Measurements from ENCODE around the gene RDM1. TPM values are rescaled to one million over a fixed set of nuclear protein-coding genes. Genes with fewer than 3 reads are reported as not detected.

RDM1 gene
- polyA plus RNA-seq, 1 donor from 2014 or later: not detected

- no peaks in the 10 kb centered on the region for H3K36me3 Mint-ChIP-seq
- H3K9me3 Mint-ChIP-seq: no peaks in the 10 kb centered on the region
- H3K27me3 Mint-ChIP-seq: peaks cover 3% of the 10 kb centered on the region
- peak overlapping the region in 1 of 4 donors; percentile 82 for H3K4me3 Mint-ChIP-seq
- H3K27ac Mint-ChIP-seq: no peak overlapping the region
- peaks cover 0 to 5% (median 2%) of the 10 kb centered on the region in 3 donors for H3K4me1 Mint-ChIP-seq
Observed at GRCh38 chr17:35895636-35896587, 34.7 kb downstream of the RDM1 start.

- no peak overlapping the region for H3K27ac Mint-ChIP-seq
- H3K4me1 Mint-ChIP-seq: peaks cover 2 to 5% (median 2%) of the 10 kb centered on the region in 3 donors
- peaks cover 3% of the 10 kb centered on the region for H3K27me3 Mint-ChIP-seq
- H3K4me3 Mint-ChIP-seq: no peak overlapping the region
- no peaks in the 10 kb centered on the region for H3K9me3 Mint-ChIP-seq
- peaks cover 2% of the 10 kb centered on the region for H3K36me3 Mint-ChIP-seq
Observed at GRCh38 chr17:35894206-35894605, 36.4 kb downstream of the RDM1 start.

GRCh38 chr17:35893751-35894150 is 36.8 kb downstream of the RDM1 start:
- Mint-ChIP-seq H3K4me1 (peaks cover 2 to 5% (median 2%) of the 10 kb centered on the region in 3 donors), H3K27me3 (peaks cover 3% of the 10 kb centered on the region), H3K9me3 (no peaks in the 10 kb centered on the region), H3K36me3 (peaks cover 2% of the 10 kb centered on the region), H3K4me3 (peak overlapping the region in 1 of 4 donors; percentile 43), H3K27ac (no peak overlapping the region)

GRCh38 chr17:35892091-35893035 is 38.2 kb downstream of the RDM1 start:
- H3K9me3 Mint-ChIP-seq: no peaks in the 10 kb centered on the region
- peaks cover 3% of the 10 kb centered on the region for H3K27me3 Mint-ChIP-seq
- H3K4me1 Mint-ChIP-seq: peaks cover 2 to 5% (median 2%) of the 10 kb centered on the region in 3 donors
- no peak overlapping the region for H3K27ac Mint-ChIP-seq
- H3K4me3 Mint-ChIP-seq: no peak overlapping the region
- H3K36me3 Mint-ChIP-seq: peaks cover 2% of the 10 kb centered on the region

- H3K27me3 Mint-ChIP-seq: peaks cover 3% of the 10 kb centered on the region
- H3K4me1 Mint-ChIP-seq: peaks cover 2 to 5% (median 2%) of the 10 kb centered on the region in 3 donors
Observed at GRCh38 chr17:35891269-35891668, 39.3 kb downstream of the RDM1 start.

GRCh38 chr17:35890774-35891155 is 39.8 kb downstream of the RDM1 start:
- H3K4me3 Mint-ChIP-seq: no peak overlapping the region
- H3K4me1 Mint-ChIP-seq: peaks cover 2 to 5% (median 2%) of the 10 kb centered on the region in 3 donors

More at GRCh38 chr17:35891269-35891668, 39.3 kb downstream of the RDM1 start:
- Mint-ChIP-seq H3K36me3 (peaks cover 2% of the 10 kb centered on the region), H3K9me3 (no peaks in the 10 kb centered on the region), H3K27ac (peak overlapping the region in 1 of 3 donors; percentile 35), H3K4me3 (no peak overlapping the region)

GRCh38 chr17:35889818-35890773 is 40.5 kb downstream of the RDM1 start:
- no peaks in the 10 kb centered on the region for H3K27me3 Mint-ChIP-seq
- no peak overlapping the region for H3K27ac Mint-ChIP-seq
- peaks cover 2 to 5% (median 2%) of the 10 kb centered on the region in 3 donors for H3K4me1 Mint-ChIP-seq
- peaks cover 2% of the 10 kb centered on the region for H3K36me3 Mint-ChIP-seq
- H3K9me3 Mint-ChIP-seq: no peaks in the 10 kb centered on the region
- no peak overlapping the region for H3K4me3 Mint-ChIP-seq

More at GRCh38 chr17:35890774-35891155, 39.8 kb downstream of the RDM1 start:
- H3K27ac Mint-ChIP-seq: peak overlapping the region in 1 of 3 donors; percentile 35
- no peaks in the 10 kb centered on the region for H3K27me3 Mint-ChIP-seq
- H3K36me3 Mint-ChIP-seq: peaks cover 2% of the 10 kb centered on the region
- no peaks in the 10 kb centered on the region for H3K9me3 Mint-ChIP-seq

- Mint-ChIP-seq H3K4me1 (peaks cover 2 to 5% (median 2%) of the 10 kb centered on the region in 3 donors), H3K27ac (no peak overlapping the region), H3K27me3 (no peaks in the 10 kb centered on the region), H3K36me3 (peaks cover 2% of the 10 kb centered on the region), H3K9me3 (no peaks in the 10 kb centered on the region), H3K4me3 (no peak overlapping the region)
Observed at GRCh38 chr17:35889241-35889640, 41.3 kb downstream of the RDM1 start.

GRCh38 chr17:35879773-35880654 is 50.6 kb downstream of the RDM1 start, which contains the start of gene CCL5:
Gene CCL5 (minus strand): TSS chr17:35880360.
- Mint-ChIP-seq H3K27me3 (no peaks in the 10 kb centered on the region), H3K4me1 (peaks cover 24 to 31% (median 28%) of the 10 kb centered on the region in 3 donors), H3K4me3 (peak within 1 kb of the TSS; percentile 43 to 94 (median 89)), H3K36me3 (no peaks in the 10 kb centered on the region), H3K27ac (peak within 1 kb of the TSS; percentile 0 to 93 (median 90)), H3K9me3 (no peaks in the 10 kb centered on the region)

GRCh38 chr17:35878361-35878760 is 52.2 kb downstream of the RDM1 start:
- Mint-ChIP-seq H3K27ac (no peak overlapping the region), H3K27me3 (no peaks in the 10 kb centered on the region), H3K4me3 (peak overlapping the region in 2 of 4 donors; percentile 64 to 69), H3K9me3 (no peaks in the 10 kb centered on the region), H3K36me3 (peaks cover under 1% of the 10 kb centered on the region), H3K4me1 (peaks cover 24 to 31% (median 28%) of the 10 kb centered on the region in 3 donors)

GRCh38 chr17:35877345-35878029 is 53.1 kb downstream of the RDM1 start:
- H3K27me3 Mint-ChIP-seq: no peaks in the 10 kb centered on the region
- H3K4me3 Mint-ChIP-seq: peak overlapping the region in 1 of 4 donors; percentile 69
- peak overlapping the region in 2 of 3 donors; percentile 6 to 14 for H3K27ac Mint-ChIP-seq
- peaks cover 3% of the 10 kb centered on the region for H3K36me3 Mint-ChIP-seq
- H3K9me3 Mint-ChIP-seq: no peaks in the 10 kb centered on the region
- peaks cover 24 to 31% (median 28%) of the 10 kb centered on the region in 3 donors for H3K4me1 Mint-ChIP-seq

GRCh38 chr17:35876534-35876933 is 54.0 kb downstream of the RDM1 start:
- H3K27me3 Mint-ChIP-seq: no peaks in the 10 kb centered on the region
- H3K27ac Mint-ChIP-seq: peak overlapping the region in 1 of 3 donors; percentile 34
- H3K9me3 Mint-ChIP-seq: no peaks in the 10 kb centered on the region
- H3K4me1 Mint-ChIP-seq: peaks cover 24 to 31% (median 28%) of the 10 kb centered on the region in 3 donors
- peaks cover 3% of the 10 kb centered on the region for H3K36me3 Mint-ChIP-seq
- H3K4me3 Mint-ChIP-seq: peak overlapping the region in 1 of 4 donors; percentile 83
